WI38 (cell line): Measurements from ENCODE around the gene RBMS1.

ENCODE experiments used
- H3K4me3 ChIP-seq: 2 replicates; pipeline ENCODE4 v1.5.1; 2011; ENCODE audit warnings: low read depth, mild to moderate bottlenecking, control low read depth, low read length
- TF ChIP-seq, protein P1 (sequence below): IDR thresholded peaks from 2 replicates; pipeline ENCODE4 v1.5.1; 2012; ENCODE audit warnings: low read depth, mild to moderate bottlenecking, control low read depth, low read length

RBMS1 gene

DNA sequence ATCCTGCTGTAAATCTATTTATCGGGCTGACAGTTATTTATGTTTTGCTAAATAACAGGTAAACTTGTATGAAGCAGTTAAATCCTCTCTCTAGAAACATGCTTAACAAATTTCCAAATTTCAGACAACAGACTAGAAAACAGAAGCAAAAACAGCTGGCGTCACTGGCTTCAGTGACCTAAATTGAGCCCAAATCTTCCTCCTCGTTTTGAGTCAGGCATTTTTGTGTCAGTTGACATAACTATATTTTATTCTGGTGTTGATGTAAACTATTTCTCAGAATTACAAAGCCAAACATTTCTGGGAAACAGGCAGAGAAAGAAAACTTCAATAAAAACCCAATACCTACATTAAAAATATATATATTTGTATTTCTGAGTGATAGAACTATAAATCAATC, 21.7 kb downstream of the RBMS1 start:
- TF ChIP-seq, protein P1, sequence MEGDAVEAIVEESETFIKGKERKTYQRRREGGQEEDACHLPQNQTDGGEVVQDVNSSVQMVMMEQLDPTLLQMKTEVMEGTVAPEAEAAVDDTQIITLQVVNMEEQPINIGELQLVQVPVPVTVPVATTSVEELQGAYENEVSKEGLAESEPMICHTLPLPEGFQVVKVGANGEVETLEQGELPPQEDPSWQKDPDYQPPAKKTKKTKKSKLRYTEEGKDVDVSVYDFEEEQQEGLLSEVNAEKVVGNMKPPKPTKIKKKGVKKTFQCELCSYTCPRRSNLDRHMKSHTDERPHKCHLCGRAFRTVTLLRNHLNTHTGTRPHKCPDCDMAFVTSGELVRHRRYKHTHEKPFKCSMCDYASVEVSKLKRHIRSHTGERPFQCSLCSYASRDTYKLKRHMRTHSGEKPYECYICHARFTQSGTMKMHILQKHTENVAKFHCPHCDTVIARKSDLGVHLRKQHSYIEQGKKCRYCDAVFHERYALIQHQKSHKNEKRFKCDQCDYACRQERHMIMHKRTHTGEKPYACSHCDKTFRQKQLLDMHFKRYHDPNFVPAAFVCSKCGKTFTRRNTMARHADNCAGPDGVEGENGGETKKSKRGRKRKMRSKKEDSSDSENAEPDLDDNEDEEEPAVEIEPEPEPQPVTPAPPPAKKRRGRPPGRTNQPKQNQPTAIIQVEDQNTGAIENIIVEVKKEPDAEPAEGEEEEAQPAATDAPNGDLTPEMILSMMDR: no peak
- no peak overlapping the region for H3K4me3 ChIP-seq

DNA sequence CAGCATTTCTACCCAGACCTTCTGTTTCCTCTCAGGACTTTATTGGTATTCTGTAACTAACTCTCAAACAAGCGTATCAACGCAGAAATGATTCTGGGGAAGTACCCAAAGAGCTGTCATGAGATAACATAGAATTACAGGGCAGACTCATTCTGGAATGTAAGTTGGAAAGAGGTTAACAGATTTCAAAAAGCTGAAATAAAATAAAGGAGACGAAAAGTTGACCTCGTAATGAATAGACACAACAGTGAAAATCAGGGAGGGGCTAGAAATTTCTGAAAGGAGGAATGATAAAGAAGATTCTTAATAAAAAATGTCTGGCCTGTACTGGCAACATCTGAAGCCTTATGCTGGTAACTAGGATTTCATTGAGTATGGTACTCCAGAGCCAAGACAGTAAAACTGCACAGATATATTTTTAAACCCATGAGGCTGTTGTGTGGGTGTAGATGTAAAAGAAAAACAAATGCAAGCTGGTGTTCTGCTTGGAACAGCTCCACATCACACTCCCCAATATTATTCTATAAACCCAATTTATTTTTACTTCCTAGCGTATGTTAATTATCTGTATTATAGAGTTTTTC, 23.9 kb downstream of the RBMS1 start:
- TF ChIP-seq, protein P1: no peak
- H3K4me3 ChIP-seq: no peak overlapping the region

DNA sequence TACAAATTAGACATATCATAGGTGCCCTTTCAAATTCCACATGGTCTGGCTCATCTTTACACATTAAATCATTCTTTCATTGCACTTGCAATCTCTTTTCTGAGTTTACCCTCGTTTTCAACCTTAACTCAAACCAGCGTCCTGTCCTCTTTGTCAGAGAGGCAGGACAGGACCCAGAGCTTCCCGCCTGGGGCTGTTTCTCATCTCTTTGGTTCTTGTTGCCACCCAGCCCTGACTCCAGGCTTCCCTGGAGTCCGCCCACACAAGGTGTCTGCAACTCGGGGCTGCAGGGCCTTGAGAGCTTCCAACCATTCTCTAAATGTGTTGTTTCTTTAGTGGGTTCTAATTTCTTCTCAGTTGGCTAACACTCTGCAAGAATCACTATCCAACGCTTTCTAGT, 24.4 kb downstream of the RBMS1 start:
- TF ChIP-seq, protein P1: no peak
- H3K4me3 ChIP-seq: no peak overlapping the region

DNA sequence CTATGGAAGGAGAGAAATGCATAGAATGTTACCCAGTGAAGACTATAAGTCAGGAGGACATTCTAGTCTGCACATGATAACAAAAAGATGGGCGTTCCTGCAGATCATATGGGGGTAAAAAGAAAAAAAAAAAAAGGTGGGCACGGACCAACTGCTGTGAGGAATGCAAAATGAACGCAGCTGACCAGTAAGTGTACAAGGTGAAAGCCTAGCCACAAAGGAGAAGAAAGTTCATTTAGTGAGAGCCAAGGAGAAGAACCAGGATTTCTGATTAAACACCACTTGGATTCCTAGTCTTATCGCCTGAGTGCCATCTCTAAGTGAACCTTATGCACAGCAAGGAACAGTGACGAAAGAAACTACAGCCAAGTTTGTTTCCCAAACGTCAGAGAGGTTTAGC, 26.5 kb downstream of the RBMS1 start:
- TF ChIP-seq, protein P1: no peak
- no peak overlapping the region for H3K4me3 ChIP-seq

DNA sequence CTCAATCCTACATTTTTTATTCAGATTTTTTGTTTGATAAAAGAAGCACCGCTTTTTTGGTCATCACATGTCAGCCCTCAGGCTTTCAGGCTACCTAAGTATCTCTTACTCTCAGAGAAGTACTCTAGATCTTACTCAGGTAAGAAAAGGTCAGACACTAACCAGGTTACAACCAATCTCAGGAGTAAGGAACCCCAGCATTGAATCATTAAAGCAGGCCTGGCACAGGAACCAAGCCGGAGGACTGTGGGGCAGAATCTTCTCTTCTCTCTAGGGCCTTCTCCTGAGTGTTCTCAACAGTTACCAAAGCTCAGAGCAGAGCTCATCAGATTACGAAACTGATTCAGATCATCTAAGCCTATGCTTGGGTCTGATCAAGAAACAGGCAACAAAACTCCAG, 28.2 kb downstream of the RBMS1 start:
- H3K4me3 ChIP-seq: no peak overlapping the region
- TF ChIP-seq, protein P1: no peak

DNA sequence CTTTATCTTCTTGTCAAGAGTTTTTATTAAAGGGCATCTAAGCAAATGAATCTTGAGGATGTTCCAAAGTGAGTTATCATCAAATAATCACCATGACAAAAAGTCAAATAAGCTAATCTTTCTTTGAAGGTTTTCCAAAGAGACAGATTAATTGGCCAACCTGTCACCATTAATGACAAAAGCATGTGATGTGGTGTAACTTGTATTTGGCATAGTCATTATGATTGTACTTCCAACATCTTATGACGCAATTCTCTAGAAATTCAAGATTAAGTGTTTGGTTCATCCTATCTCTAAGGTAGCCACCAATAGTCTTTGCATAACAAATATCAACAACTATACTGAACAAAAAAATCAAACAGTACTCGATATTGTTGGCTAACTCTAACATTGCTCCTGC, 28.6 kb downstream of the RBMS1 start:
- TF ChIP-seq, protein P1: no peak

DNA sequence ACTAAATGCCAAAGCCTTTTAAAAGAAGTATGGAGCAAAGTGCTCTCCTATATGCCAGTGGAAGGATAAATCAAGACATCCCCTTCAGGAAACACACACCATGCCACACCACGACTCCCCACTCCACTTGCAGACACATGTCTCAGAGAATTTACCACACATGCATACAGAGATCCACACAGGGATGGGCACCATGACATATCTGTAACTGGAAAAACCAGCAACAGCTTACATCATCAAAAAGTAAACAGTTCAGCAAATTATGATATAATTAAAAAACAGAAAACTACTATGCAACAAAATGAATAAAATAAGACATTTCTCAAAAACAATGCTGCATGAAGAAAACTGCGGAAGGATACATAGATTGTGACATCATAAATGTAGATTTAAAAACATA, 29.6 kb downstream of the RBMS1 start:
- TF ChIP-seq, protein P1: no peak
- H3K4me3 ChIP-seq: no peak overlapping the region

More for the DNA sequence above, 28.6 kb downstream of the RBMS1 start:
- no peak overlapping the region for H3K4me3 ChIP-seq
